ENCODE results near the gene CFAP100. TPM values are rescaled to one million over a fixed set of nuclear protein-coding genes. Genes with fewer than 3 reads are reported as not detected.
A peak's percentile ranks its signal among the peaks of the same experiment; 100 is the strongest.

Gene CFAP100
- total RNA-seq, 1 donor from 2014 or later = not detected

- no peaks in the 10 kb centered on the region for H3K9me3 ChIP-seq (replicated peaks)
- intact Hi-C loops (cut with micrococcal nuclease) = no loop called here
- DNase-seq = no peak
- peaks cover 57% of the 10 kb centered on the region for H3K36me3 ChIP-seq
- H3K4me1 ChIP-seq = peaks cover 19% of the 10 kb centered on the region
- H3K27me3 ChIP-seq (ENCODE audit: low read depth) = no peaks in the 10 kb centered on the region
- H3K4me3 ChIP-seq = no peak overlapping the region
- no peak for TF ChIP-seq CTCF (IDR thresholded peaks at IDR 0.05; ENCODE audit: borderline replicate concordance)
- H3K27ac ChIP-seq (replicated peaks) = no peak overlapping the region
These were observed 45.9 kb downstream of the CFAP100 start for GRCh38 chr3:126440709-126440995.

- Histone ChIP-seq H3K27me3 (ENCODE audit: low read depth) (no peaks in the 10 kb centered on the region), H3K36me3 (peaks cover 53% of the 10 kb centered on the region), H3K4me3 (no peak overlapping the region), H3K4me1 (peaks cover 19% of the 10 kb centered on the region), H3K9me3 (replicated peaks) (no peaks in the 10 kb centered on the region), H3K27ac (replicated peaks) (no peak overlapping the region)
- TF ChIP-seq CTCF (IDR thresholded peaks at IDR 0.05; ENCODE audit: borderline replicate concordance) = no peak
- intact Hi-C loops (cut with micrococcal nuclease) = no loop called here
- no peak for DNase-seq
These were observed 46.7 kb downstream of the CFAP100 start for GRCh38 chr3:126441256-126441880.

GRCh38 chr3:126442094-126442855 lies 47.6 kb downstream of the CFAP100 start:
- peaks cover 19% of the 10 kb centered on the region for H3K4me1 ChIP-seq
- DNase-seq = peak; percentile 64
- no peak overlapping the region for H3K4me3 ChIP-seq
- H3K27me3 ChIP-seq (ENCODE audit: low read depth) = no peaks in the 10 kb centered on the region
- no peak for TF ChIP-seq CTCF (IDR thresholded peaks at IDR 0.05; ENCODE audit: borderline replicate concordance)
- H3K36me3 ChIP-seq = peaks cover 44% of the 10 kb centered on the region
- intact Hi-C loops (cut with micrococcal nuclease) = no loop called here
- no peaks in the 10 kb centered on the region for H3K9me3 ChIP-seq (replicated peaks)
- no peak overlapping the region for H3K27ac ChIP-seq (replicated peaks)

- Histone ChIP-seq H3K27me3 (ENCODE audit: low read depth) (no peaks in the 10 kb centered on the region), H3K4me3 (no peak overlapping the region), H3K36me3 (peaks cover 42% of the 10 kb centered on the region), H3K27ac (replicated peaks) (no peak overlapping the region), H3K9me3 (replicated peaks) (no peaks in the 10 kb centered on the region), H3K4me1 (peaks cover 21% of the 10 kb centered on the region)
- TF ChIP-seq CTCF (IDR thresholded peaks at IDR 0.05; ENCODE audit: borderline replicate concordance) = no peak
- intact Hi-C loops (cut with micrococcal nuclease) = no loop called here
- DNase-seq = no peak
These were observed 48.1 kb downstream of the CFAP100 start for GRCh38 chr3:126442856-126443242.

GRCh38 chr3:126445506-126445905 lies 50.8 kb downstream of the CFAP100 start:
- no peak for DNase-seq
- intact Hi-C loops (cut with micrococcal nuclease) = no loop called here
- Histone ChIP-seq H3K4me3 (no peak overlapping the region), H3K4me1 (peaks cover 21% of the 10 kb centered on the region), H3K27me3 (ENCODE audit: low read depth) (no peaks in the 10 kb centered on the region), H3K9me3 (replicated peaks) (no peaks in the 10 kb centered on the region), H3K27ac (replicated peaks) (no peak overlapping the region), H3K36me3 (peaks cover 40% of the 10 kb centered on the region)
- TF ChIP-seq CTCF (IDR thresholded peaks at IDR 0.05; ENCODE audit: borderline replicate concordance) = no peak

Measured in left ventricle myocardium inferior (tissue), 1 donor.